ENCODE results near the gene IAPP. TPM values are rescaled to one million over a fixed set of nuclear protein-coding genes. Genes with fewer than 3 reads are reported as not detected.

IAPP gene
- total RNA-seq: not detected in 2 replicates

DNA sequence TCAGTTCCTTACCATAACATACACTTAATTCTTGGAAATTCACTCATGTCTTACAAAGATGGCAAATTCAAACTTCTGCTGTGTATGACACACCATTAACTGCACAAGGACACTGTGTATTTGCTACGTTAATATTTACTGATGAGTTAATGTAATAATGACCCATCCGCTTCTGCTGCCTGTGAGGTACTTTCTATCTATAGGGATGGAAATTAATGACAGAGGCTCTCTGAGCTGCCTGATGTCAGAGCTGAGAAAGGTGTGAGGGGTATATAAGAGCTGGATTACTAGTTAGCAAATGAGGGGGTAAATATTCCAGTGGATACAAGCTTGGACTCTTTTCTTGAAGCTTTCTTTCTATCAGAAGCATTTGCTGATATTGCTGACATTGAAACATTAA is at the start of gene IAPP:
Gene IAPP (plus strand): TSS at position 301 of the 400 bp plus-strand sequence. CDS start 450 bp downstream, outside the sequence.

DNA sequence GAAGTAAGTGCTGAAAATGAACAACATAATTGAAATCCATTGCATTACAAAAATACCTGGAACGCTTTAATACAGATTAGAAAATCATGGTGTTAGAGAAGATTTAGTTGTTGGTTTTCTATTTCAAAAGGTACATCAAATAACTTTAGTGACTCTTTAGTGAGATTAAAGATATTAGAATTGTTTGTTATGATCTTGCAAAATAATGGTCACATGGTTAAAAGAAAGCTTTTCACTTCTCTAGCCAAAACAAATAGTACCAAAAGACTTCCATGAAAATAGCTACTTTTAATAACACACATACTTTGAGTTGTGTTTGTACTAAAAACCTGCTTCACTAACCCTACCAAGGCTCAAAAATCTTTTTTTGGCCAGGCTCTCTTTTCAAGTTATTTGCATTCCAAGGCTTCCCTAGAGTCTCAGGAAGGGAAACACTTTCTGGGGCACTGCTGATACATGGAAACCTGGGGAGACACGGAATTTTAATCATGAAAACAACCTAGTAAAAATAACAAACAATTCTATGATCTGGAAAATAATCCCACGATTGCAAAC is 37.9 kb upstream of the IAPP start, which contains the start of gene SLCO1A2:
Gene SLCO1A2 (minus strand): TSS at position 147 of the 555 bp plus-strand sequence. CDS start 270 bp downstream, outside the sequence.

Other genes with a start within 250 kb of the IAPP start
- gene SLCO1B1, start 241.7 kb upstream of the IAPP start, total RNA-seq: not detected in 2 replicates
- gene SLCO1A2, start 38.0 kb upstream of the IAPP start, total RNA-seq: not detected in 2 replicates
- 5.8 and 8.5 TPM in 2 replicates for gene PYROXD1, start 64.8 kb downstream of the IAPP start, total RNA-seq
- gene RECQL, start 128.7 kb downstream of the IAPP start, total RNA-seq: 27.1 and 30.1 TPM in 2 replicates
- 29.0 and 33.4 TPM in 2 replicates for gene GOLT1B, start 128.9 kb downstream of the IAPP start, total RNA-seq
- 1.9 TPM in 1 of 2 replicates, not detected in the other for gene SPX, start 153.4 kb downstream of the IAPP start, total RNA-seq
- not detected in 2 replicates for gene GYS2, start 231.9 kb downstream of the IAPP start, total RNA-seq